Measurements from ENCODE around the gene ELMO3. TPM values are rescaled to one million over a fixed set of nuclear protein-coding genes. Genes with fewer than 3 reads are reported as not detected.

The ELMO3 gene
- polyA plus RNA-seq, 4 donors: 4.1 to 7.5 (median 5.8) TPM

GRCh38 chr16:67212766-67213165, 13.8 kb downstream of the ELMO3 start:
- DNase-seq (ENCODE audit: low read depth in 4 of 4, low spot score in 3 of 4): no peak

GRCh38 chr16:67213197-67214019, 14.5 kb downstream of the ELMO3 start:
- no peak for DNase-seq (ENCODE audit: low read depth in 4 of 4, low spot score in 3 of 4)

GRCh38 chr16:67215706-67216105, 16.8 kb downstream of the ELMO3 start:
- no peak for DNase-seq (ENCODE audit: low read depth in 4 of 4, low spot score in 3 of 4)

GRCh38 chr16:67216612-67217490, 17.9 kb downstream of the ELMO3 start:
- DNase-seq (ENCODE audit: low read depth in 4 of 4, low spot score in 3 of 4): no peak

GRCh38 chr16:67223992-67224391, 25.1 kb downstream of the ELMO3 start:
- no peak for DNase-seq (ENCODE audit: low read depth in 4 of 4, low spot score in 3 of 4)

- no peak for DNase-seq (ENCODE audit: low read depth in 4 of 4, low spot score in 3 of 4)
Measured at GRCh38 chr16:67226295-67226803, 27.4 kb downstream of the ELMO3 start.

GRCh38 chr16:67226804-67227566, 28.1 kb downstream of the ELMO3 start, which contains the start of gene TMEM208:
TSS of gene TMEM208 (plus strand) at chr16:67227130. CDS start at chr16:67227219, 89 bp downstream.
- peak; percentile 97 to 99 (median 98) for DNase-seq (ENCODE audit: low read depth in 4 of 4, low spot score in 3 of 4)

GRCh38 chr16:67227567-67227921, 28.6 kb downstream of the ELMO3 start:
- DNase-seq (ENCODE audit: low read depth in 4 of 4, low spot score in 3 of 4): no peak

GRCh38 chr16:67228034-67228785, 29.3 kb downstream of the ELMO3 start:
- no peak for DNase-seq (ENCODE audit: low read depth in 4 of 4, low spot score in 3 of 4)

GRCh38 chr16:67228905-67229304, 30.0 kb downstream of the ELMO3 start:
- no peak for DNase-seq (ENCODE audit: low read depth in 4 of 4, low spot score in 3 of 4)

GRCh38 chr16:67229906-67230808, 31.2 kb downstream of the ELMO3 start:
- DNase-seq (ENCODE audit: low read depth in 4 of 4, low spot score in 3 of 4): no peak

GRCh38 chr16:67230809-67231660, 32.1 kb downstream of the ELMO3 start:
- no peak for DNase-seq (ENCODE audit: low read depth in 4 of 4, low spot score in 3 of 4)

GRCh38 chr16:67233596-67233995, 34.7 kb downstream of the ELMO3 start:
- DNase-seq (ENCODE audit: low read depth in 4 of 4, low spot score in 3 of 4): no peak

- no peak for DNase-seq (ENCODE audit: low read depth in 4 of 4, low spot score in 3 of 4)
Measured at GRCh38 chr16:67234180-67234597, 35.3 kb downstream of the ELMO3 start.

GRCh38 chr16:67235816-67236562, 37.1 kb downstream of the ELMO3 start:
- no peak for DNase-seq (ENCODE audit: low read depth in 4 of 4, low spot score in 3 of 4)

GRCh38 chr16:67236563-67237395, 37.8 kb downstream of the ELMO3 start:
- DNase-seq (ENCODE audit: low read depth in 4 of 4, low spot score in 3 of 4): no peak

Measured in right renal pelvis (tissue), 4 donors.